ENCODE data around the gene SLC24A3. TPM values are rescaled to one million over a fixed set of nuclear protein-coding genes. Genes with fewer than 3 reads are reported as not detected.

SLC24A3 gene
- total and polyA plus RNA-seq, 2 of the 13 experiments (the other 11 are each of a cell fraction or from before 2014, with no cell fraction given), result not detected

DNA sequence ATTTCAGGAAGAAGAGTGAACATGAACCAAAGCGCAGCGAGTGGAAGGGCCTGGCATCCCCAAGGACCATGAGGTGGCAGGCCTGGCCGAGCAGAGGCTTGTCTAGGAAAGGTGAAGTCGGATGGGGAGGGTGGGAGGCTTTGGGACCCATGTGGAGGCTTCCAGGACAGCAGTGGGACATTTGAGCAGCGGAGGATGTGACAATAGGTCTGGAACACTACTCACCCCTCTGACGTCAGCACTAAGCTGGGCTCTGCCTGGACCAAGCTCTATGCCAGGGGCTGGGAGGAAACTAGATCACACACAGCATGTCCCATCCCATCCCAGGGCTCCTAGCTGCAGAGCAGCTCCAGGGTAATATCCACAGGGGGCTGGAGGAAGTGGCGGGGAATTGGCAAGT, 370.3 kb downstream of the SLC24A3 start:
- H3K9me3 ChIP-seq (ENCODE audit: low read length), result no peaks in the 10 kb centered on the region
- WGBS (ENCODE audit: low lambda C conversion rate), result 30% methylated on average over 7 of the region's 7 CpGs
- H3K79me2 ChIP-seq (ENCODE audit: insufficient read depth, low read length), result no peaks in the 10 kb centered on the region
- intact Hi-C loops (cut with micrococcal nuclease; ENCODE audit: unreplicated experiment) (loop anchor here (1.0 kb wide), 1 partner anchor 950 kb away; no protein-coding TSS in a partner anchor), in situ Hi-C loops (cut with HindIII; ENCODE audit: extremely low pct_ligation_motif_present, low pct_unique_long_range_greater_than_20kb) (loop anchor here (5.0 to 25.0 kb wide), 3 partner anchors 80 to 945 kb away; no protein-coding TSS in a partner anchor)
- ChIA-PET CTCF (ENCODE audit: low intra/inter-chr PET ratio, low total read pairs) (interaction anchor here (1.5 kb wide), 1 partner anchor 377 kb away, joined by 8 read pairs; no protein-coding TSS in a partner anchor), POLR2A (no interaction called here)
- no peak for TF ChIP-seq ZNF382 (CRISPR knock-in tag; IDR thresholded peaks at IDR 0.05; ENCODE audit: borderline replicate concordance)
- TF ChIP-seq ZSCAN31 (CRISPR knock-in tag; IDR thresholded peaks at IDR 0.05; ENCODE audit: low read depth), result no peak
- TF ChIP-seq JUN (CRISPR knock-in tag; IDR thresholded peaks at IDR 0.05), result no peak
- no peak for TF ChIP-seq KDM5A (IDR thresholded peaks at IDR 0.05; ENCODE audit: borderline replicate concordance, low read length)
- TF ChIP-seq ATF7 (IDR thresholded peaks at IDR 0.05), result 0 out of 2 replicates have a peak, but pooled peaks have one; percentile 18
- TF ChIP-seq ATF7 (CRISPR knock-in tag; IDR thresholded peaks at IDR 0.05), result no peak
- TF ChIP-seq ZNF337 (CRISPR knock-in tag; IDR thresholded peaks at IDR 0.05; ENCODE audit: borderline replicate concordance, low read depth), result no peak
- TF ChIP-seq, protein P1, sequence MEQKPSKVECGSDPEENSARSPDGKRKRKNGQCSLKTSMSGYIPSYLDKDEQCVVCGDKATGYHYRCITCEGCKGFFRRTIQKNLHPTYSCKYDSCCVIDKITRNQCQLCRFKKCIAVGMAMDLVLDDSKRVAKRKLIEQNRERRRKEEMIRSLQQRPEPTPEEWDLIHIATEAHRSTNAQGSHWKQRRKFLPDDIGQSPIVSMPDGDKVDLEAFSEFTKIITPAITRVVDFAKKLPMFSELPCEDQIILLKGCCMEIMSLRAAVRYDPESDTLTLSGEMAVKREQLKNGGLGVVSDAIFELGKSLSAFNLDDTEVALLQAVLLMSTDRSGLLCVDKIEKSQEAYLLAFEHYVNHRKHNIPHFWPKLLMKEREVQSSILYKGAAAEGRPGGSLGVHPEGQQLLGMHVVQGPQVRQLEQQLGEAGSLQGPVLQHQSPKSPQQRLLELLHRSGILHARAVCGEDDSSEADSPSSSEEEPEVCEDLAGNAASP (CRISPR knock-in tag; IDR thresholded peaks at IDR 0.05; ENCODE audit: borderline replicate concordance), result no peak
- TF ChIP-seq ZNF468 (CRISPR knock-in tag; IDR thresholded peaks at IDR 0.05), result no peak
- no peak for TF ChIP-seq GRHL1 (CRISPR knock-in tag; conservative IDR thresholded peaks at IDR 0.05)
- no peak for TF ChIP-seq ZNF552 (CRISPR knock-in tag; IDR thresholded peaks at IDR 0.05; ENCODE audit: borderline replicate concordance)
- TF ChIP-seq ZNF616 (CRISPR knock-in tag; IDR thresholded peaks at IDR 0.05; ENCODE audit: low read depth), result no peak
- TF ChIP-seq CREB1 (IDR thresholded peaks at IDR 0.05), result peak; percentile 91
- TF ChIP-seq CREB1 (CRISPR knock-in tag; IDR thresholded peaks at IDR 0.05), result no peak
- no peak for TF ChIP-seq ZNF143 (CRISPR knock-in tag; IDR thresholded peaks at IDR 0.05)
- TF ChIP-seq HOXD1 (CRISPR knock-in tag; IDR thresholded peaks at IDR 0.05), result no peak
- no peaks in the 10 kb centered on the region for H3K4me1 ChIP-seq (ENCODE audit: insufficient read depth, low read length)
- no peak overlapping the region for H2AFZ ChIP-seq (ENCODE audit: low read length)
- H3K27me3 ChIP-seq (ENCODE audit: control insufficient read depth in 1 of 2, insufficient read depth in 2 of 2, low read length in 2 of 2), result peaks cover 4 to 56% of the 10 kb centered on the region in 2 experiments; a peak in 4 of 5 replicates
- DNase-seq (ENCODE audit: low spot score) (no peak), FAIRE-seq (no peak), ATAC-seq (no peak; the same call in 2 of the 3 replicates)
- H3K27ac ChIP-seq (ENCODE audit: extremely low read length, insufficient read depth, low read length), result no peak overlapping the region
- no peak overlapping the region for H3K4me3 ChIP-seq (replicated peaks in 1 of 3; ENCODE audit: insufficient read depth in 1 of 3, low read depth in 2 of 3, low read length in 3 of 3)
- no peak overlapping the region for H3K9ac ChIP-seq (ENCODE audit: insufficient read depth, low read depth, low read length)
- no peaks in the 10 kb centered on the region for H3K36me3 ChIP-seq (replicated peaks in 1 of 2; ENCODE audit: control insufficient read depth in 1 of 2, insufficient read depth in 2 of 2, low read length in 2 of 2)
- no peaks in the 10 kb centered on the region for H4K20me1 ChIP-seq (ENCODE audit: insufficient read depth, low read length)
- BruUV-seq (replicated peaks), result no TSS peak
- no peak overlapping the region for H3K4me2 ChIP-seq (ENCODE audit: low read depth, low read length)
